Measurements from ENCODE around the gene AKAP10.
"Not testable (repeated sequence)": the region's sequence is repeated elsewhere in the genome, so short reads cannot be mapped to it uniquely, and the experiment has no call there.

The AKAP10 gene

GRCh38 chr17:19977293-19978208 lies at the start of gene AKAP10:
Gene AKAP10, minus strand, starts transcription at chr17:19977828. Its CDS starts 149 bp downstream, at chr17:19977679.
- DNase-seq = peak; percentile 95
- peak within 1 kb of the TSS; percentile 87 for H3K4me3 ChIP-seq (ENCODE audit: low read depth, low read length)
- no peak for TF ChIP-seq CTCF (IDR thresholded peaks at IDR 0.05; ENCODE audit: low read depth, low read length)
- peak within 1 kb of the TSS; percentile 91 for H3K27ac ChIP-seq
- no peaks in the 10 kb centered on the region for H3K27me3 ChIP-seq (ENCODE audit: insufficient read depth, low read depth, severe bottlenecking)
- peaks cover 9% of the 10 kb centered on the region for H3K9me3 ChIP-seq (ENCODE audit: severe bottlenecking)
- peaks cover 28% of the 10 kb centered on the region for H3K36me3 ChIP-seq

- no peak for DNase-seq
- no peak for TF ChIP-seq CTCF (IDR thresholded peaks at IDR 0.05; ENCODE audit: low read depth, low read length)
- no peaks in the 10 kb centered on the region for H3K9me3 ChIP-seq (ENCODE audit: severe bottlenecking)
Measured at GRCh38 chr17:20026960-20027359, 49.3 kb upstream of the AKAP10 start.

GRCh38 chr17:20022701-20023100 lies 45.1 kb upstream of the AKAP10 start:
- H3K4me3 ChIP-seq (ENCODE audit: low read depth, low read length) = no peak overlapping the region
- no peaks in the 10 kb centered on the region for H3K9me3 ChIP-seq (ENCODE audit: severe bottlenecking)
- H3K36me3 ChIP-seq = no peaks in the 10 kb centered on the region
- no peak overlapping the region for H3K27ac ChIP-seq
- no peaks in the 10 kb centered on the region for H3K27me3 ChIP-seq (ENCODE audit: insufficient read depth, low read depth, severe bottlenecking)
- no peak for TF ChIP-seq CTCF (IDR thresholded peaks at IDR 0.05; ENCODE audit: low read depth, low read length)
- DNase-seq = no peak

More at GRCh38 chr17:20026960-20027359, 49.3 kb upstream of the AKAP10 start:
- Histone ChIP-seq H3K27ac (no peak overlapping the region), H3K4me3 (ENCODE audit: low read depth, low read length) (no peak overlapping the region), H3K36me3 (no peaks in the 10 kb centered on the region), H3K27me3 (ENCODE audit: insufficient read depth, low read depth, severe bottlenecking) (no peaks in the 10 kb centered on the region)

- H3K36me3 ChIP-seq; DNase-seq; H3K27ac ChIP-seq; H3K4me3 ChIP-seq (ENCODE audit: low read depth, low read length); H3K9me3 ChIP-seq (ENCODE audit: severe bottlenecking); H3K27me3 ChIP-seq (ENCODE audit: insufficient read depth, low read depth, severe bottlenecking): not testable (repeated sequence)
Measured at GRCh38 chr17:20016475-20016992, 38.9 kb upstream of the AKAP10 start.

- Histone ChIP-seq H3K27me3 (ENCODE audit: insufficient read depth, low read depth, severe bottlenecking) (no peaks in the 10 kb centered on the region), H3K9me3 (ENCODE audit: severe bottlenecking) (no peaks in the 10 kb centered on the region), H3K27ac (no peak overlapping the region), H3K36me3 (no peaks in the 10 kb centered on the region), H3K4me3 (ENCODE audit: low read depth, low read length) (no peak overlapping the region)
- no peak for TF ChIP-seq CTCF (IDR thresholded peaks at IDR 0.05; ENCODE audit: low read depth, low read length)
- DNase-seq = no peak
Measured at GRCh38 chr17:20012017-20012536, 34.4 kb upstream of the AKAP10 start.

- H3K36me3 ChIP-seq = no peaks in the 10 kb centered on the region
- H3K9me3 ChIP-seq (ENCODE audit: severe bottlenecking) = no peaks in the 10 kb centered on the region
- peak overlapping the region; percentile 69 for H3K4me3 ChIP-seq (ENCODE audit: low read depth, low read length)
- TF ChIP-seq CTCF (IDR thresholded peaks at IDR 0.05; ENCODE audit: low read depth, low read length) = no peak
- H3K27me3 ChIP-seq (ENCODE audit: insufficient read depth, low read depth, severe bottlenecking) = no peaks in the 10 kb centered on the region
- H3K27ac ChIP-seq = no peak overlapping the region
- DNase-seq = no peak
Measured at GRCh38 chr17:20010936-20011335, 33.3 kb upstream of the AKAP10 start.
